HG03354 (cell line): ENCODE data around the gene INPP5A.
"Not testable (repeated sequence)": the region's sequence is repeated elsewhere in the genome, so short reads cannot be mapped to it uniquely, and the experiment has no call there.

Experiments
- ATAC-seq: cut with Tn5 transposase; IDR thresholded peaks from one replicate; pipeline ENCODE4 v1.9.1; 2021; ENCODE audit warnings: mild to moderate bottlenecking; ENCODE audit not compliant: unreplicated experiment, poor library complexity, severe bottlenecking

INPP5A gene

DNA sequence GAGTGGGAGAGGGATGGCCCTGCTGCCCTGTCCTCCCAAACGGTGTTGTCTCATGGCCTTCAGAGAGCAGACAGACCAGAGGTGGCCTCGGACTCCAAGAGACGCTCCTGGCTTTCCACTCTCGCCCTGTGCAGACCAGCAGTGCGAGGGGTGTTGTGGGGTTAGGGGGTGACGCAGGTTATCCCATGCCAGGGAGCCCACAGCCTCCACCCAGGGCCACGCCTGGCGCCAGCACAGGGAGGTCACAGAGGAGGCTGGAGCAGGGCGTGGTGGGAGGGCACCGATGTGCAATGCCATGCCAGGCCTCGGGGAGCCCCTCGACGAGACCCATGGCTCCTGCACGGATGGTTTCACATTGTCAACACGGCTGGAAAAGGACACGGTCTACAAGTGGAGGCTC is 52.1 kb downstream of the INPP5A start:
- ATAC-seq: no peak

DNA sequence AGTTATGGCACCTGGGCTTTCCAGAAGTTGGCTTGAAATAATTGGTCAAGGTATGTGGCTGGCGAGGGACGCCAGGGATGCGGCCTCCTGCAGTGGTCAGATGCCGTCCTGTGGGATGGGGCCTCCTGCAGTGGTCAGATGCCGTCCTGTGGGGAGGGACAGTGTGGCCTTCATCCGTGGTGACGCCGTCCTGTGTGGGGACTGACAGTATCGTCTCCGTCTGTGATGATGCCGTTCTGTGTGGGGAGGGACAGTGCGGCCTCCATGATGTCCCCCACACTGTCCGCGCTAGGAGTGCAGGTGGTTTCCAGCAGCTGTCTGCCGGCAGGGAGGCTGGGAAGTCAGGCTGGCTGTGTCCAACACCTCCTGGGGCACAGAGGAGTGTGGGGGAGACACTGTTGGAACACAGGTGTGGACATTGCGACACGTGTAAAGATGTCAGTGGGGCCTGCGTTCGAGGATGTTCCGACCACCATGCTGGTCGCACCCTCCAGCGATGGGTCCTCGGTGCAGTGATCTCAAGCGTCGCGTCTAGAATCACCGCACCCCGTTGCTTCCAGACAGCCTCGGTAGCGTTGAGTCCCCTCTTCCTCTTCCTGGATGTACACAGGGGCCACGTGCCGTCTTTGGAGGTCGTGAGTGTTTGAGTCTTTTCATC is 52.6 kb downstream of the INPP5A start:
- ATAC-seq: no peak

GRCh38 chr10:132590752-132591121 is 53.1 kb downstream of the INPP5A start:
- ATAC-seq: no peak

GRCh38 chr10:132591166-132591971 is 53.8 kb downstream of the INPP5A start:
- ATAC-seq: no peak

DNA sequence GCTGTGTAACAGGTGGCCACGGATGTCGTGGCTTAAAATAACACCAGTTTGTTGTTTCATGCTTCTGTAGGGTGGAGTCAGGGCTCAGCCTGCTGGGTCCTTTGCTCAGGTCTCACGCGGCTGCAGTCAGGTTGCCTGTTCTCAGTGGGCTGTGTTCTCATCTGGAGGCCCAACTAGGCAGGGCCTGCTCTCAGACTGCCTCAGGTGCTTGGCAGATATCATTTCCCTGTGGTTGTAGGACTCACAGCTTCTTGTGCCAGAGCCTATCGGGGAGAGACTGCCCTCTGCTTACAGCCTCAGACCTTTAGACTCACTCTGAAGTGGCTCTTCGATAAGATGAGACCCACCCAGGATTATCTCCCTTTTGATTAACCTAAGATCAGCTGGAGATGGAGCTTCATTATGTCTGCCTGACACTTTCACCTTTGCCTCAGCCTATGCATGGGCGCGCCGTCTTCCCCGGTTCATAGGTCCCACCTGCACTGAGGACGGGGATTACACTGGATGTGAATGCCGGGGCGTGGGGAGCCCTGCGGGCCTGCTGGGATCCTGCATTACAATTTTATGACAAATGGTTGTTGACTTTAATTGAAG is 55.3 kb downstream of the INPP5A start:
- ATAC-seq: peak; percentile 3

DNA sequence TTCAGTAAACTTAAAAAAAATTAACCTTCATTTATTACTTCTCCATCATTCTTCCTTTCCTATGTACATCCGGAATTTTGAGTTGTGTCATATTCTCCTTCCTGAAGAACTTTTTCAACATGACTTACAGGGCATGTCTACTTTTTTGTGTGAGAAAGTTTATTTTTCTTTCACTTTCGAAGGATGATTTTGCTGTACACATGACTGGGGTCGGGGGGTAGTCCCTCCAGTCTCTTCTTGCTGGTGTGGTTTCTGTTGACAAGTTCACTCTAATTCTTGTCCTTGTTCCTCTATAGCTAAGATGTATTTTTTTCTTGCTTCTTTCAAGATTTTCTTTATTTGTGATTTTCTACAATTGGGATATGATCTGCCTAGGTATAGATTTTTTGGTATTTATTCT is 55.8 kb downstream of the INPP5A start:
- ATAC-seq: peak; percentile 83

- no peak for ATAC-seq
Measured at GRCh38 chr10:132593900-132594876, 56.6 kb downstream of the INPP5A start.

GRCh38 chr10:132595021-132595420 is 57.4 kb downstream of the INPP5A start:
- ATAC-seq: no peak

GRCh38 chr10:132595854-132596253 is 58.3 kb downstream of the INPP5A start:
- ATAC-seq: no peak

- ATAC-seq: no peak
Measured at GRCh38 chr10:132596742-132597279, 59.2 kb downstream of the INPP5A start.

DNA sequence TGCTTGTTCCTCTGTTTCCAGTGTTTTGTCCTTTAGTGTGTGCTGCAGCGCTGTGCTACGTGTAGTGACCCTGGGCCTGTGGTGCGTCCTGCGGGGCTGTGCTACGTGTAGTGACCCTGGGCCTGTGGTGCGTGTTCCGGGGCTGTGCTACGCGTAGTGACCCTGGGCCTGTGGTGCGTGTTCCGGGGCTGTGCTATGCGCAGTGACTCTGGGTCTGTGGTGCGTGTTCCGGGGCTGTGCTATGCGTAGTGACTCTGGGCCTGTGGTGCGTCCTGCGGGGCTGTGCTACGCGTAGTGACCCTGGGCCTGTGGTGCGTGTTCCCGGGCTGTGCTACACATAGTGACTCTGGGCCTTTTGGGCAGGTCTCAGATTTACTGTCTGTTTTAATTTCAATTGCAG is 60.1 kb downstream of the INPP5A start:
- no peak for ATAC-seq

DNA sequence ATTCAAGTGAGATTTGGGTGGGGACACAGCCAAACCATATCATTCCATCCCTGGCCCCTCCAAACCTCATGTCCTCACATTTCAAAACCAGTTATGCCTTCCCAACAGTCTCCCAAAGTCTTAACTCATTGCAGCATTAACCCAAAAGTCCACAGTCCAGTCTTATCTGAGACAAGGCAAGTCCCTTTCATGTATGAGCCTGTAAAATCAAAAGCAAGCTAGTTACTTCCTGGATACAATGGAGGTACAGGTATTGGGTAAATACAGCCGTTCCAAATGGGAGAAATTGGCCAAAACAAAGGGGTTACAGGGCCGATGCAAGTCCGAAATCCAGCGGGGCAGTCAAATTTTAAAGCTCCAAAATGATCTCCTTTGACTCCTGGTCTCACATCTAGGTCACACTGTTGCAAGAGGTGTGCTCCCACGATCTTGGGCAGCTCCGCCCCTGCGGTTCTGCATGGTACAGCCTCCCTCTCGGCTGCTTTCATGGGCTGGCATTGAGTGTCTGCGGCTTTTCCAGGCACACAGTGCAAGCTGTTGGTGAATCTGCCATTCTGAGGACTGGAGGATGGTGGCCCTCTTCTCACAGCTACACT is 61.5 kb downstream of the INPP5A start:
- ATAC-seq: not testable (repeated sequence)

DNA sequence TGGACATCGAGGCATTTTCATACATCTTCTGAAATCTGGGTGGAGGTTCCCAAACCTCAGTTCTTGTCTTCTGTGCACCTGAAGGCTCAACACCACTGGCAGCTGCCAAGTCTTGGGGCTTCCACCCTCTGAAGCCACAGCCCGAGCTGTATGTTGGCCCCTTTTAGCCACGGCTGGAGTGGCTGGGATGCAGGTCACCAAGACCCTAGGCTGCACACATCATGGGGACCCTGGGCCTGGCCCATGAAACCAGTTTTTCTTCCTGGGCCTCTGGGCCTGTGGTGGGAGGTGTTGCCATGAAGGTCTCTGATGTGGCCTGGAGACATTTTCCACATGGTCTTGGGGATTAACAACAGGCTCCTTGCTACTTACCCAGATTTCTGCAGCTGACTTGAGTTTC is 62.1 kb downstream of the INPP5A start:
- no peak for ATAC-seq

DNA sequence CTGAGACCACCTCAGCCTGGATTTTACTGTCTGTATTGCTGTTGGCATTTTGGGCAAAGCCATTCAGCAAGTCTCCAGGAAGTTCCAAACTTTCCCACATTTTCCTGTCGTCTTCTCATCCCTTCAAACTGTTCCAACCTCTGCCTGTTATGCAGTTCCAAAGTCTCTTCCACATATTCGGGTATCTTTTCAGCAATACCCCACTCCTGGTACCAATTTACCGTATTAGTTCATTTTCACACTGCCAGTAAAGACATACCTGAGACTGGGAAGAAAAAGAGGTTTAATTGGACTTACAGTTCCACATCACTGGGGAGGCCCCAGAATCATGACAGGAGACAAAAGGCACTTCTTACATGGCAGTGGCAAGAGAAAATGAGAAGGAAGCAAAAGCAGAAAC is 62.8 kb downstream of the INPP5A start:
- ATAC-seq: no peak

- ATAC-seq: no peak
Measured at GRCh38 chr10:132601567-132601966, 64.0 kb downstream of the INPP5A start.

GRCh38 chr10:132602614-132603013 is 65.0 kb downstream of the INPP5A start:
- no peak for ATAC-seq

- no peak for ATAC-seq
Measured at GRCh38 chr10:132603851-132604533, 66.4 kb downstream of the INPP5A start.

GRCh38 chr10:132604686-132605085 is 67.1 kb downstream of the INPP5A start:
- ATAC-seq: no peak

DNA sequence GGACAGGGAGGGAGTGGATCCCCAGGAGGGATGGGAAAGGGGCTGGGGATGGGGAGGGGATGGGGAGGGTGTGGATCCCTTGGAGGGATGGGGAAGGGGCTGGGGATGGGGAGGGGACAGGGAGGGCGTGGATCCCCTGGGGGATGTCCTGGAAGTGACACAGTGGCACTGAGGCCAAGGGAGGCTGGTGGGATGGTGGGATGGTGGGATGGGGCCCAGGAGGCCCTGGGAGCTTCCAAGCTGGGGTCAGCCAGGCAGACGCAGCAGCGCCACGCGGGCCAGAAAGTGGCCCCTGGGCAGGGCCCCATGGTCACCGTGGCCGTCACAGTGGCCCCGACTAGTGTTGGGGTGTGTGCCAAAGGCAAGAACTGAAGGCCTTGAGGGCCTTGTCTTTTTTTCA is 67.8 kb downstream of the INPP5A start:
- no peak for ATAC-seq
